Measurements from ENCODE around the gene RIC8B. TPM values are rescaled to one million over a fixed set of nuclear protein-coding genes. Genes with fewer than 3 reads are reported as not detected.

Gene RIC8B
- total RNA-seq, 1 experiment from 2014 or later = 29.0 TPM

DNA sequence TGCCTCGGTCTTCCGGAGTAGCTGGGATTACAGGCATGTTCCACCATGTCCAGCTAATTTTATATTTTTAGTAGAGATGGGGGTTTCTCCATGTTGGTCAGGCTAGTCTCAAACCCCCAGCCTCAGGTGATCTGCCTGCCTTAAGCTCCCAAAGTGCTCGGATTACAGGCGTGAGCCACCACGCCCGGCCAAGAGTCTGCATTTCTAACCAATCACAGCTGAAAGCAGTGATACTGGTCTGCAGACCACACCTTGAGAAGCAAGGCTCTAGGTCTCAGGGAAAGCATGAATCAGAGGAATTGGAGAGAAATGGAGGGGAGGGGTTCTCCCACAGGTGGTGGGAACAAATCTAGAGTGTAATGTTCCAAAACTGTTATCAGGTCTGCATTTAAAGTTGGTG lies 126.1 kb downstream of the RIC8B start:
- H2BK120ac ChIP-seq (ENCODE audit: low read depth, low read length, poor library complexity, severe bottlenecking) = no peak overlapping the region
- H3K27me3 Mint-ChIP-seq (ENCODE audit: low read depth) = peaks cover 46% of the 10 kb centered on the region

More for the DNA sequence above, 126.1 kb downstream of the RIC8B start:
- Histone ChIP-seq H3K79me1 (ENCODE audit: insufficient read depth, low read depth, low read length, poor library complexity, severe bottlenecking) (no peaks in the 10 kb centered on the region), H3K23me2 (ENCODE audit: insufficient read length, low read depth, low read length, poor library complexity, severe bottlenecking) (peaks cover 4% of the 10 kb centered on the region), H3K4ac (ENCODE audit: low read depth, low read length) (no peak overlapping the region), H3K14ac (ENCODE audit: insufficient read depth, low read length) (no peak overlapping the region), H2AK5ac (ENCODE audit: insufficient read length, low read length) (no peak overlapping the region), H3K23ac (ENCODE audit: insufficient read length, low read depth, low read length) (no peak overlapping the region), H3K79me2 (ENCODE audit: insufficient read depth, low read length) (no peaks in the 10 kb centered on the region), H3K9me3 (ENCODE audit: control insufficient read depth, low read depth, low read length) (no peaks in the 10 kb centered on the region), H4K8ac (replicated peaks; ENCODE audit: insufficient read length, low read depth, low read length) (no peak overlapping the region), H3K9ac (ENCODE audit: extremely low read depth, insufficient read length, low read length) (no peak overlapping the region), H4K20me1 (ENCODE audit: control insufficient read depth, insufficient read depth, insufficient read length) (no peaks in the 10 kb centered on the region), H2BK20ac (ENCODE audit: low read depth, low read length, poor library complexity, severe bottlenecking) (no peak overlapping the region), H2AFZ (ENCODE audit: low read length) (no peak overlapping the region), H4K5ac (ENCODE audit: insufficient read length, low read depth, low read length) (no peak overlapping the region), H3T11ph (ENCODE audit: low read length) (no peak overlapping the region), H2BK15ac (ENCODE audit: low read depth, low read length) (no peak overlapping the region), H2BK12ac (ENCODE audit: insufficient read length, low read depth, low read length) (no peak overlapping the region), H3K56ac (ENCODE audit: insufficient read length, low read depth, low read length) (no peak overlapping the region), H3K4me2 (ENCODE audit: insufficient read depth, insufficient read length, low read length) (no peak overlapping the region), H3K27ac (ENCODE audit: insufficient read length, low read depth, low read length) (no peak overlapping the region), H4K91ac (ENCODE audit: insufficient read length, low read depth, low read length) (no peak overlapping the region), H2BK5ac (ENCODE audit: insufficient read length, low read length) (no peak overlapping the region), H3K18ac (ENCODE audit: insufficient read length, low read depth, low read length) (no peak overlapping the region), H3K27me3 (ENCODE audit: insufficient read depth, low read length) (peaks cover 2% of the 10 kb centered on the region; the same call in 1 of the 2 replicates), H3K4me1 (ENCODE audit: insufficient read depth, low read length) (peaks cover 4% of the 10 kb centered on the region; the same call in 1 of the 2 replicates)
- no peaks in the 10 kb centered on the region for H3K36me3 Mint-ChIP-seq (ENCODE audit: insufficient read depth in 1 of 3, low read depth in 3 of 3)
- TF ChIP-seq, protein P1, sequence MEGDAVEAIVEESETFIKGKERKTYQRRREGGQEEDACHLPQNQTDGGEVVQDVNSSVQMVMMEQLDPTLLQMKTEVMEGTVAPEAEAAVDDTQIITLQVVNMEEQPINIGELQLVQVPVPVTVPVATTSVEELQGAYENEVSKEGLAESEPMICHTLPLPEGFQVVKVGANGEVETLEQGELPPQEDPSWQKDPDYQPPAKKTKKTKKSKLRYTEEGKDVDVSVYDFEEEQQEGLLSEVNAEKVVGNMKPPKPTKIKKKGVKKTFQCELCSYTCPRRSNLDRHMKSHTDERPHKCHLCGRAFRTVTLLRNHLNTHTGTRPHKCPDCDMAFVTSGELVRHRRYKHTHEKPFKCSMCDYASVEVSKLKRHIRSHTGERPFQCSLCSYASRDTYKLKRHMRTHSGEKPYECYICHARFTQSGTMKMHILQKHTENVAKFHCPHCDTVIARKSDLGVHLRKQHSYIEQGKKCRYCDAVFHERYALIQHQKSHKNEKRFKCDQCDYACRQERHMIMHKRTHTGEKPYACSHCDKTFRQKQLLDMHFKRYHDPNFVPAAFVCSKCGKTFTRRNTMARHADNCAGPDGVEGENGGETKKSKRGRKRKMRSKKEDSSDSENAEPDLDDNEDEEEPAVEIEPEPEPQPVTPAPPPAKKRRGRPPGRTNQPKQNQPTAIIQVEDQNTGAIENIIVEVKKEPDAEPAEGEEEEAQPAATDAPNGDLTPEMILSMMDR (conservative IDR thresholded peaks at IDR 0.05) = no peak
- no peak for DNase-seq
- H3K4me3 Mint-ChIP-seq = no peak overlapping the region
- no CpG with 5 or more reads among the region's 6 CpGs for WGBS (ENCODE audit: extremely low coverage, insufficient read length, low lambda C conversion rate)
- peaks cover 26 to 29% of the 10 kb centered on the region in 2 experiments for H3K4me1 Mint-ChIP-seq
- H3K9me3 Mint-ChIP-seq = no peaks in the 10 kb centered on the region; a peak in 1 of 5 replicates
- H3K27ac Mint-ChIP-seq = no peak overlapping the region

Data from H9 (cell line).